GM18868 (cell line): Measurements from ENCODE around the gene ZNF12.
"Not testable (repeated sequence)": the region's sequence is repeated elsewhere in the genome, so short reads cannot be mapped to it uniquely, and the experiment has no call there.

ENCODE experiments used
- ATAC-seq: cut with Tn5 transposase; IDR thresholded peaks from one replicate; pipeline ENCODE4 v1.9.1; 2021; ENCODE audit warnings: mild to moderate bottlenecking, moderate library complexity; ENCODE audit not compliant: unreplicated experiment

The ZNF12 gene

DNA sequence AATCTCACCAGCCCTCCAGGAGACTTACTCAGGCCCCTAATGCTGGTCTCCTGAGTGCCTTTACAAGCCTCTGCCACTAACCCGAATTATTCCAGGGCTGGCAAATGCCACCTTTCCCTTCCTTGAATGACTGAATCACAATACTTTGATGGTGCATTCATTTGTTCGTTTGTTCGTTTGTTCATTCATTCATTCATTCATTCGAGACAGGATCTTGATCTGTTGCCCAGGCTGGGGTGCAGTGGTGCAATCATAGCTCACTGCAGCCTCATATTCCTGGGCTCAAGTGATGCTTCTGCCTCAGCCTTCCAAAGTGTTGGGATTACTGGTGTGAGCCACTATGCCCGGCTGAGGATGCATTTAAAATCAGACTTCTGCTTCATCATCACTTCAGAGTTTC is 6.0 kb downstream of the ZNF12 start:
- ATAC-seq = no peak

DNA sequence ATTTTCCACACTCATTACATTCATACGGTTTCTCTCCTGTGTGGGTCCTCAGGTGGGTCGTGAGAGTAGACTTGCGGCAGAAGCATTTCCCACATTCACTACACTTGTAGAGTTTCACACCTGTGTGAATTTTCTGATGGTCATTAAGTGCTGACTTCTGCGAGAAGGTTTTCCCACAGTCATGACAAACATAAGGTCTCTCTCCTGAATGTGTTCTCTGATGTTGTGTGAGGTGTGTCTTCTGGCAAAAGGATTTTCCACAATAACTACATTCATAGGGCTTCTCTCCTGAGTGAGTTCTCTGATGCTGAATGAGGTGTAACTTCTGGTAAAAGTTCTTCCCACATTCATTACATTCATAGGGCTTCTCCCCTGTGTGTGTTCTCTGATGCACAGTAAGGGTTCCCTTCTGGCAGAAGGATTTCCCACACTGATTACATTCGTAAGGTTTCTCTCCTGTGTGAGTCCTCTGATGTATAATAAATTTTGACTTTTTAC is 15.1 kb downstream of the ZNF12 start:
- ATAC-seq = no peak

DNA sequence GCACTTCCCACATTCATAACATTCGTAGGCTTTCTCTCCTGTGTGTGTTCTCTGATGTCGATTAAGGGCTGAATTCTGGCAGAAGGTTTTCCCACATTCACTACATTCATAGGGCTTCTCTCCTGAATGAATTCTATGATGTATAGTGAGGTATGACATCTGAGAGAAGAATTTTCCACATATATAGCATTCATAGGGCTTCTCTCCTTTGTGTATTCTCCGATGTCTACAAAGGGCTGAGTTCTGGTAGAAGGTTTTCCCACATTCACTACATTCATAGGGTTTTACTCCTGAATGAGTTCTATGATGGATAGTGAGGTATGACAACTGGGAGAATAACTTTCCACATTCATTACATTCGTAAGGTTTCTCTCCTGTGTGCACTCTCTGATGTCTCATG is 15.6 kb downstream of the ZNF12 start:
- no peak for ATAC-seq

DNA sequence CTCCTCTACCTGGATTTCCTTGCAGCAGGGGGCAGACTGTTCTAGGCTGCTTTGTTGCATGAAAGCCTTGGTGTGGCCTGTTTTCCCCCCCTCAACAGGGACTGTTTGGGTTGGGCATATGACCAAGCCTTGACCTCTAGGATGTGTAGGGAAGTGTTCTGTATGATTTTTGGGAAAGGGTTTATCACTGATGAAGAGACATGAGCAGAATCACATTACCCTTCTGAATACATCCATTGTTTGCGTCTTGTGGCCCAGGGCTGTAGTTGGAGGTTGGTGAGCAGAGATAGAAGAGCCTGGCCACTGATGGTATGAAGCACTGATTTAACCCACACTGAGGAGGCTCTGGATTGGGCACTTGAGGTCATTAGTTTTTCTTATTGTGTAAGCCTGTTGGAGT is 26.6 kb downstream of the ZNF12 start:
- no peak for ATAC-seq

DNA sequence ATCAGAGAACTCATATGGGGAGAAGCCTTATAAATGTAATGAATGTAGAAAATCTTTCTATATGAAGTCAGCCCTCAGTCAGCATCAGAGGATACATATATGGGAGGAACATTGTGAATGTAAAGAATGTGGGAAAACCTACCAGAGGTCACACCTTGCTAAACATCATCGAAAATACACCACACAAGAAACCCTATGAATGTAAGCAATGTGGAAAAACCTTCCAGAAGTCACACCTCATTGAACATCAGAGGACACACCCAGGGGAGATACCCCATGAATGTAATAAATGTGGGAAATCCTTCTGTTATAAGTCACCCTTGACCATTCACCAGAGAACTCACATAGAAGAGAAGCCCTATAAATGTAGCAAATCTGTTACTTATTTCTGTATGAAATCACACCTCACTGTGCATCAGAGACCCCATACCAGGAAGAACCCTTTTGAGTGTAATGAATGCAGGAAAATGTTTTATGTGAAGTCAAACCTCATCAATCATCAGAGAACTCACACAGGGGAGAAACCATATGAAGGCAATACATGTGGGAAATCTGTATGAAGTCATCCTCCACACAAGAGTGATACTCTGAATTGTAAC is 30.8 kb downstream of the ZNF12 start:
- no peak for ATAC-seq

DNA sequence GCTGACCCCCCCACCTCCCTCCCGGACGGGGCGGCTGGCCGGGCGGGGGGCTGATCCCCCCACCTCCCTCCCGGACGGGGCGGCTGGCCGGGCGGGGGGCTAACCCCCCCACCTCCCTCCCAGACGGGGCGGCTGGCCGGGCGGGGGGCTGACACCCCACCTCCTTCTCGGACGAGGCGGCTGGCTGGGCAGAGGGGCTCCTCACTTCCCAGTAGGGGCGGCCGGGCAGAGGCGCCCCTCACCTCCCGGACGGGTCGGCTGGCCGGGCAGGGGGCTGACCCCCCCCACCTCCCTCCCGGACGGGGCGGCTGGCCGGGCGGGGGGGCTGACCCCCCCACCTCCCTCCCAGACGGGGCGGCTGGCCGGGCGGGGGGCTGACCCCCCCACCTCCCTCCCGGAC is 35.9 kb downstream of the ZNF12 start:
- ATAC-seq = not testable (repeated sequence)

DNA sequence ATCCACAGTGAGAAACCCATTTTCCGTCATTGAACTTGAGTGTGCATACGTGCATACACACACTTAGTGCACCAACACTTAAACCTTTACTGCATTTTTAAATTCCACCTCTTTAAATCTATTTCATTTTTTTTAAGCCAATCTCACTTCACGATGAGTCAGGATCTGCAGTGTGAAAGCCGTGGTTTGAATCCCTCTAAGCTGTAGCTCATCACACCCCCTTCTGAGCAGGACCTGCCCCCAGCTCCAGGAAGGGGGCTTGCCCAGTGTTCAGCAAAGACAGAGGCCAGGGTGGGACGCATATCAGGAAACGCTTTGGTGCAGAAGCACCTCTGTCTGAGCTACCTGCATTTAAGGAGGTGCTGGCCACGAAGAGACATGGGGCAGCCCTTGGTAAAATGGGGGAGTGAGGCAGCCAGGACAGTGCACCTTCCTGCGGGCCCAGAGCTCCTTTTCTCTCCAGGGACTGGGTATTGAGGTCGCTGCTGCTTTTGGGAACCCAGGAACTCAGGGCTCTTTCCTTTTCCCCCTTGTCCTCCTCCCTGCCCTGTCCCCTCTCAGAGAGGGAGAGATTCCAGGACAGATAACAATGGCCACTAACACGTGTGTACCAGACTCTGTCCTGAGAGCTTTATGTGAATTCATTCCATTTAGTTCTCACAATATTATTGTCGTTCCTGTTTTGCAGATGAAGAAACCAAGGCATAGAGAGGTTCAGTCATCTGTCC is 48.0 kb downstream of the ZNF12 start:
- ATAC-seq = no peak

DNA sequence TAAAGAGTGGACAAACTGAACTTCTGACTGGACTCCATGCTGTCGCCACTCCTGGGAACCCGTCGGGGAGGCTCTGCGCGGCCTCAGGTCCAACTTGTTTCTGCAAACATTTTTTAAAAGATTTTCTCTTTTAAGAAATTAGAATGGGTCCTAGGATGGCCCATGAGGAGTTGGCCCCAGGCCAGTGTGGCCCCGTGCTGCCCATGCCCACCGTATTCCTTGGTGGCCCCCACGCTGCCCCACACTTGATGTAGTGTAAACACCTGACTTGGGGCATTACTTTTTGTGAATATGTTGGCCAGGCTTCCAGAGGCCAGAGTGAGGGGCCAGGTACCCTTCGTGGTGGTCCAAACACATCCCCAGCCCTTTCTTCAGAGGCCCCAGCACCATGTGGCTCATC is 50.3 kb downstream of the ZNF12 start:
- ATAC-seq = no peak

DNA sequence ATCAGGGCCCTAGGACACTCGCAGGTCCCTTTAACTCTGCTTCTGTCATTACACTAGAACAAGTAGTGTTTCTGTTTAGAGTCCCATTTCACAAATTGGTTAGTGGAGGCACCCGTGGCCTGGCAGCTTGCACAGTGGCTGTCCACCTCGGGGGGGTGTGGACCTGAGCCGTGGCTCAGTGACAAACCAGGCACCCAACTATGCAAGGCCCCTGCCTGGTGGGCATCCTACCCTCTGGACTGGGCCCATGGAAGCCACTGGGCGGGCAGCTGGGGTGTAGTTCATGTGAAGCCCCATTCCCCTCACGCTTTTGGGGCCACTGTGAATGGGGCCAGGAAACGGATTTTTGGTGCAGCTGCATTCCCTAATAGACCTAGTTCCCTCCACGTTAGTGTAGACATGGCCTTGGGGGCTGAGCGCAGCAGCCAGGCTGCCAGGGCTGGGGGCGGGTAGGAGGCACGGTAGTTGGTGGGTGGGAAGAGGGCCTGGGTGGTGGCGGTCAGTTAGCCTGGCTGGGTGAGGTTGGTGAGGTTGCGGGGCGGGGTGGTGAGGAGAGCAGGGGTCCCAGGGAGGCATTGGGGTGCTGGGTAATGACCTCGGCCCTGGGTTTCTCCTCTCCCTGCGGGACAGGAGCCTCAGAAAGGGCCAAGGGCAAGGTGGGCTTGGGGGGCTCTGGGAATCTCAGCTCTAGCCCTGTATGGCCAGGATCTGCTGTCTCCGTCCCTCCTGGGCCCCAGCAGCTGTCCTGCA is 50.9 kb downstream of the ZNF12 start:
- ATAC-seq = no peak

DNA sequence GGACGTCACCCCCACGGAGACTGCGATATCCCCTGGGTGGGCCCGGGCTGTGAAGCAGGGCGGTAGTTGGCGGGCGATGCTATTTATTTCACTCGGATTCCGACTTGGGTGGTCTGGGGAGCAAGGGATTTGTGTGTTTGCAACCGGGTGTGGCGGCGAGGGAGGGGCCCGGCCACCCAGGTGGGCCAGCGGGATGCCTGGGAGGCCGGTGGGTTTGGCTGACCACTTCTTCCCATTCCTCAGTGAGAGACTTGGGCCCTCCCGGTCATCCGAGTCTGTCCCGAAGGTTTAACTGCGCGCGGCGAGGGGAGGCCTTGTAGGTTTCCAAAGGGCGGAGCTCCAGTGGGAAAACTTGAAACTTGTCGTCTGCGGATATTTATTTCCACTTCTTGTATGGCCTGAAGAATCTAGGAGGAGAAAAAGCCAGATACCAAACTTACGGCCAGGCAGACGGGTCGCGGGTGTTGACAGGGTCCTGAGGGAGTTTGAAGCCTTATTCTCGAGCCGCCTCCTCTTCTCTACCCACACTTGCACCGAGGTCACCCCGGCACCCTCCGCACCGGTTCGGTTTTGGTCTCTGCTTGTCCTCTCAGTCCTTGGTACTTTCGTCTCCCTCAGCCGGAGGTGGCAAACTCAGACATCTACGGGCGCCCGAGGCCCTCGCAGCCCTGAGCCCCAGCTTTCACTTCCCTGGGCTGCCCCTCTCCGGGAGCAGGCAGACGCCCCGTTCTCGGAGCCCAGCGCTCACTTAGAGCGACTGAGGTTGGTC is 51.7 kb downstream of the ZNF12 start:
- ATAC-seq = no peak

DNA sequence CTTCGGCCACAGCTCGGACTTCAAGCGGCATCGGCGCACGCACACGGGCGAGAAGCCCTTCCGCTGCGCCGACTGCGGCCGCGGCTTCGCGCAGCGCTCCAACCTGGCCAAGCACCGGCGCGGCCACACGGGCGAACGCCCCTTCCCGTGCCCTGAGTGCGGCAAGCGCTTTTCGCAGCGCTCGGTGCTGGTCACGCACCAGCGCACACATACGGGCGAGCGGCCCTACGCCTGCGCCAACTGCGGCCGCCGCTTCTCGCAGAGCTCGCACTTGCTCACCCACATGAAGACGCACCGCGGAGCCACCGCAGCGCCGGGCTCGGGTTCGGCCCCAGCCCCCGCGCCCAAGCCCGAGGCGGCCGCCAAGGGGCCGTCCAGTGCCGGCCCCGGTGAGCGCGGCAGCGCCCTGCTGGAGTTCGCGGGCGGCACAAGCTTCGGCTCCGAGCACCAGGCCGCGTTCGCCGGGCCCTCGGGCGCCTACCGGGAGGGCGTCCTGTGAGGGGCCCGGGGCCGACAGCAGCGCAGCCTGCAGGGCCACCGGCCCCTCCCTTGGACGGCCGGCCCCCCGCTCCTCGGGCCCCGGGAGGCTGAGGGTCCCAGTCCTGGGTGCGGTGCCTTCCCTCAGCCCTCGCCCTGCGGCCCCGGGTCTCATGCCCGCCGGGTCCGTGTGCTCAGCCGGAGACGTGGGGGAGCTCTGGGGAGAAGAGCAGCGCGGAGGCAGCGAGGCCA is 52.5 kb downstream of the ZNF12 start:
- no peak for ATAC-seq

DNA sequence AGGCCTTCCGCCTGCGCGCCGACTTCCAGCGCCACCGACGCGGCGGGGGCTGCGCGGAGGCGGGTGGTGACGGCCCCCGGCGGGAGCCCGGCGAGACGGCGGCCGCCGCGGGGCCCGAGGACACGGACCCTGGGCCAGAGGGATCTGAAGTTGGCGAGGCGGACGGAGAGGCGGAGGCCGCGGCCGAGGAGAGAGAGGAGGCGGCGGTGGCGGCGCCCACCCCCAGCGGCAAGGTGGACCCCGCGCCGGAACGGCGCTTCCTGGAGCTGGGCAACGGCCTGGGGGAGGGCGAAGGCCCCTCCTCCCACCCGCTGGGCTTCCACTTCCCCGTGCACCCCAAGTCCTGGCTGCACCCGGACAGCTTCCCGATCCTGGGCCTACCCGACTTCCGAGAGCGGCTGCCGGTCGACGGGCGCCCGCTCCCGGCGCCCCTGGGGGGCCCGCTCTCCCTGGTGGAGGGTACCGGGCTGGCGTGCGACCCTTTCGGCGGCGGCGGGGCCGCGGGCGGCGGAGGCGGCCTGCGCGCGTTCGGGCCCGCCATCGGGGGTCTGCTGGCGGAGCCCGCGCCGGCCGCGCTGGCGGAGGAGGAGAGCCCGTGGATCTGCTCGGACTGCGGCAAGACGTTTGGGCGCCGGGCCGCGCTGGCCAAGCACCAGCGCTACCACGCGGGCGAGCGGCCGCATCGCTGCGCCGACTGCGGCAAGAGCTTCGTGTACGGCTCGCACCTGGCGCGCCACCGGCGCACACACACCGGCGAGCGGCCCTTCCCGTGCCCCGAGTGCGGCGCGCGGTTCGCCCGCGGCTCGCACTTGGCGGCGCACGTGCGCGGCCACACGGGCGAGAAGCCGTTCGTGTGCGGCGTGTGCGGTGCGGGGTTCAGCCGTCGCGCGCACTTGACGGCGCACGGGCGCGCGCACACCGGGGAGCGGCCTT is 53.4 kb downstream of the ZNF12 start:
- ATAC-seq = no peak

DNA sequence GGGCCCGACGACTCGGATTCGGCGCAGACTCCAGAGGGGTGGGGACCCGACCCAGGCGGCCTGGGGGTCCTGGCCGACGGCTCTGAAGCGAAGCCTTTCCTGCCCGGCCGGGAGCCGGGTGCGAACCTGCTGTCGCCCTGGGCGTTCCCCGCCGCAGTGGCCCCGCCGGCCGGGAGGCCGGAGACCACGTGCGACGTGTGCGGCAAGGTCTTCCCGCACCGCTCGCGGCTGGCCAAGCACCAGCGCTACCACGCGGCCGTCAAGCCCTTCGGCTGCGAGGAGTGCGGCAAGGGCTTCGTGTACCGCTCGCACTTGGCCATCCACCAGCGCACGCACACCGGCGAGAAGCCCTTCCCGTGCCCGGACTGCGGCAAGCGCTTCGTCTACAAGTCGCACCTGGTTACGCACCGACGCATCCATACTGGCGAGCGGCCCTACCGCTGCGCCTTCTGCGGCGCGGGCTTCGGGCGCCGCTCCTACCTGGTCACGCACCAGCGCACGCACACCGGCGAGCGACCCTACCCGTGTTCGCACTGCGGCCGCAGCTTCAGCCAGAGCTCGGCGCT is 54.2 kb downstream of the ZNF12 start:
- no peak for ATAC-seq

DNA sequence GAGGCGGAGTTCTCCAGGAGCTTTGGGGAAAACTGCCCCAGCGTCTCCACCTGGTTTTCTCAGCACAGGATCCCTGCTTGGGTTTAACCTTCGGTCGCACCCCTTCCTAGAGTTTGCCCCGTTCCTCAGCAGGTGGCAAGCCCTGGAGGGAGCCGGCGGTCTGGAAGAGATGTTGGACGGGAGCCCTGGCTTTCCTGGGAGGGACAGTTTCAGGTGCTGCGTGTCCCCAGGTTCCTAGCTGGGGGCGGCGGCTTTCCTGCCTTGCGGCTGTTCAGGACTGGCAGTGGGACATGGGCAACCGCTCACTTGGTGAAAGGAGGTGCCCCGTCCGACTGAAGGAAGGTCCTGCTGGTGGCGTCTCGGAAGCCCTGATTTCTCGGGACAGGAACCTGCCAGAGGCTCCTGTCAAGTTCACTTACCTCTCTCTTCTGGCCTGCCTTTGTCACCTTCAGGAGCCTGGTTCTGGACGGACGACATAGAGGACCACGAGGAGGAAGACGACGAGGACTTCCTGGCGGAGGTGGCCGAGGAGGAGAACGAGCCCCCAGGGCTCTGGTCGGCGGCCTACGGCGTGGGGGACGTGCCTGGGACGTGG is 54.8 kb downstream of the ZNF12 start:
- ATAC-seq = no peak

DNA sequence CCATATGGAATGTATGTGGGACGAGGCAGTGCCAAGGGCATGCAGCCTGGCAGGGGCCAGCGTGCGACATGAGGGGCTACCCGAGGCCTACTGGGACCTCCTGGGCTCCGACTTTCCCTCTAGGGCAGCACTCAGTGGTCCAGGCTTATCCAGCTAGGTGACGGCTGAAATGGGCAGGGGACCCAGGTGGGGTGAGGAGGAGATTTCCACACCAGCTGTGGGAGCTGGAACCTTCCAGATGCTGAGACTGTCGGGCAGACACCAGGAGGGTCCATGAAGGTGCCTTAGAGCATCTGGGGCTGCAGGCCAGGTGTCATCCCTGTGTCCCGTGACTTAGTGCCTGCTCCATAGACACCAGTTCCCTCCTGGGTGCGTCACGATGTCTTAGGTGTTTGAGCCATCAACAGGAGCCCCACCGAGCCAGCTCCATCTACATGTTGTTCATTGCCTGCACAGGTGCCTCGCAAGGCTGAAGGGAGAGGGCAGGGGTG is 56.2 kb downstream of the ZNF12 start:
- ATAC-seq = no peak

DNA sequence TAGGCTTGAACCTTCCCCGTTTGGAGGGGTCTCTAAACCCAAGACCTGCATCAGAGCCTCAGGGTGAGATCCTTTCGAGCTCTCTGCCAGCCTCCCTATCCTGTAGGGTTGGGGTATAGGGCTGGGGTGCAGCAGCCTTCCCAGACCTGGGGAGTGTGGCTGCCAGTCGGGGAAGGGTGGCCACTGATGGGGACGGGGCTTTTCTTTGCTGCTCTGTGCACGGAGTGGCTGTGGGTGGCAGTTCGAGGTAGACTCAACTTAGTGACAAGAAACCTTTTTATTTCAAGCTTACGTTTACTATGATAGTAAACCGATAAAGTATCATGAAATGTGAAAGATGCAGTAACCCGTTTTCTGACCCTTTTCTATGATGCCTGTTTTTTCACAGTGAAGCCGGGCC is 56.7 kb downstream of the ZNF12 start:
- ATAC-seq = no peak

DNA sequence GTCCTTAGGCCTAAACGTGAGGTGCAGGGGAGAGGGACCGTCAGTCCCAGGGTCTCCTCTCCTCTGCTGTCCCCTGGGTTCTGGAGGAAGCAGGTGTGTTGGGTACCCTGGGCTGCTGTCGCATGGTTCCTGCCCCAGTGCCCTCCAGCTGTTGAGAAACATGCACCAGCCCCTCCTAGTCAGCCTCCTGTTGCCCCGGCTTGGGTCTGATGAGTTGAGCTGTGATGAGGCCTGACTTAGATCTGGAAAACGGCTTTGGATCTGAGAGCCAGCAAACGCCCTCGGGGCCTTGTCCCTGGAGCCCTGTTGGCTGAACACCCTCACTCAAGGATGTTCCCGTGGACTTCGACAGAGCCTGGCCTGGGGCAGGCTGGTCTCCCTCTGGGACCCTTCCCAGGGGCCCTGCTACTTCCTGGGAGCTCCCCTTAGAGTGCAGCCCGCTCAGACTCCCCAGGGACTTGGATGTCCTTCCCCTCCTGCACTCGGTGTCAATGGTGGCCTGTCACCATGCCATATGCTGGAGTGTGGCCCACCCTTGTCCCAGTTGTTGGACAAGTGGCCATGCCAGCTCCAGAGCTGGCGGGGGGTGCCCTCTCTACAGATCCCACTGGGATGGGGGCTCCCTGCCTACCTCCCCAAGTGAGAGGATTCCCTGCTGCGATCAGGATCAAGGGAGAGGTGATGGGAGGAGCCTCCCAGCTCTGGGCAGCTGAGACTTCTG is 57.3 kb downstream of the ZNF12 start:
- ATAC-seq = no peak

DNA sequence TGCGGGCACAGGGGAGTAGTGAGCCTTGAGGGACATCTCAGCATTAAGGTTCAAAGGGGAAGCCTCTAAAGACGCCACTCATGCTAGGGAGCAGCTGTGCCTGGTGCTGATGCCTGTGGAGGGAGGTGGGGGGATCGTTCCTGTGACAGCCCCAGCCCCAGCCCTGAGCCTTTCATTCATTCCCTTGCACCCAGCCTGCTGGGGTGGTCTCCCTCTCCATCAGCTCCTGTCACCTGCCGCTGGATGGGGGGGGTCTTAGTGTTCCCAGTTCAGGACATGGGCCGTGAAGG is 58.0 kb downstream of the ZNF12 start:
- no peak for ATAC-seq
